Loucy (cell line): ENCODE measurements around the gene PFDN1.

Source experiments
- H2AFZ ChIP-seq: fragments of 200-600 bp; sonication (generic); 2 replicates; pipeline ENCODE4 v1.6.0; 2016; ENCODE audit warnings: antibody characterized with exemption, mild to moderate bottlenecking, low read length, moderate library complexity
- H3F3A ChIP-seq: fragments of 200-600 bp; 2 replicates; pipeline ENCODE4 v1.6.0; 2016; ENCODE audit warnings: antibody characterized with exemption, low read depth, mild to moderate bottlenecking
- H3K27me3 ChIP-seq: fragments of 200-600 bp; sonication (generic); 2 replicates; pipeline ENCODE4 v1.6.1; 2014; ENCODE audit warnings: low read length, mild to moderate bottlenecking; ENCODE audit not compliant: insufficient read depth, poor library complexity, severe bottlenecking
- H3K36me3 ChIP-seq: fragments of 200-600 bp; sonication (generic); 2 replicates; pipeline ENCODE4 v1.6.1; 2016; ENCODE audit warnings: low read length; ENCODE audit not compliant: insufficient read depth
- H3K4me1 ChIP-seq: fragments of 200-600 bp; sonication (generic); 2 replicates; pipeline ENCODE4 v1.5.1; 2014; ENCODE audit warnings: low read length, mild to moderate bottlenecking; ENCODE audit not compliant: insufficient read depth, poor library complexity, severe bottlenecking
- H3K4me2 ChIP-seq: fragments of 200-600 bp; sonication (generic); 2 replicates; pipeline ENCODE4 v1.6.0; 2014; ENCODE audit warnings: antibody characterized with exemption, low read length, low read depth, mild to moderate bottlenecking; ENCODE audit not compliant: poor library complexity, severe bottlenecking
- H3K4me3 ChIP-seq: fragments of 200-600 bp; sonication (generic); 2 replicates; pipeline ENCODE4 v1.5.1; 2014; ENCODE audit warnings: low read length, mild to moderate bottlenecking, mixed read lengths; ENCODE audit not compliant: poor library complexity, severe bottlenecking
- H3K79me2 ChIP-seq: fragments of 200-600 bp; sonication (generic); 2 replicates; pipeline ENCODE4 v1.6.1; 2014; ENCODE audit warnings: low read length; ENCODE audit not compliant: insufficient read depth
- H3K9ac ChIP-seq: fragments of 200-600 bp; sonication (generic); 2 replicates; pipeline ENCODE4 v1.6.0; 2014; ENCODE audit warnings: mild to moderate bottlenecking, low read depth, low read length, moderate library complexity; ENCODE audit not compliant: poor library complexity, severe bottlenecking
- H3K9me2 ChIP-seq: fragments of 200-600 bp; sonication (generic); replicated peaks from 2 replicates; pipeline ENCODE4 v1.6.1; 2016; ENCODE audit warnings: low read depth, low read length, mixed read lengths
- H3K9me3 ChIP-seq: fragments of 200-600 bp; sonication (generic); 2 replicates; pipeline ENCODE4 v1.6.1; 2014; ENCODE audit warnings: mild to moderate bottlenecking, antibody characterized with exemption, low read length, low read depth; ENCODE audit not compliant: insufficient read depth
- H4K20me1 ChIP-seq: fragments of 200-600 bp; sonication (generic); 2 replicates; pipeline ENCODE4 v1.6.0; 2014; ENCODE audit warnings: antibody characterized with exemption, low read length, mild to moderate bottlenecking; ENCODE audit not compliant: insufficient read depth, poor library complexity, severe bottlenecking
- EZH2phosphoT487 ChIP-seq: fragments of 200-600 bp; IDR thresholded peaks from 2 replicates; pipeline ENCODE4 v1.6.1; 2018; ENCODE audit warnings: antibody characterized with exemption, mild to moderate bottlenecking, moderate library complexity, borderline replicate concordance
- TF ChIP-seq, protein P1 (sequence below): fragments of 200-600 bp; sonication (generic); conservative IDR thresholded peaks from 2 replicates; pipeline ENCODE4 v1.5.1; 2014; ENCODE audit warnings: mild to moderate bottlenecking, antibody characterized with exemption, low read length

PFDN1 gene

GRCh38 chr5:140348104-140348503 lies 45.2 kb upstream of the PFDN1 start:
- Histone ChIP-seq H3K9me3 (no peaks in the 10 kb centered on the region), H3K4me2 (no peak overlapping the region), H4K20me1 (no peaks in the 10 kb centered on the region), H3K27me3 (peaks cover 11% of the 10 kb centered on the region), H3K4me3 (no peak overlapping the region), H3K79me2 (no peaks in the 10 kb centered on the region), H2AFZ (no peak overlapping the region), H3K4me1 (peaks cover 13% of the 10 kb centered on the region), H3F3A (no peaks in the 10 kb centered on the region), H3K36me3 (no peaks in the 10 kb centered on the region), H3K9me2 (no peaks in the 10 kb centered on the region), H3K9ac (no peak overlapping the region)
- TF ChIP-seq, protein P1, sequence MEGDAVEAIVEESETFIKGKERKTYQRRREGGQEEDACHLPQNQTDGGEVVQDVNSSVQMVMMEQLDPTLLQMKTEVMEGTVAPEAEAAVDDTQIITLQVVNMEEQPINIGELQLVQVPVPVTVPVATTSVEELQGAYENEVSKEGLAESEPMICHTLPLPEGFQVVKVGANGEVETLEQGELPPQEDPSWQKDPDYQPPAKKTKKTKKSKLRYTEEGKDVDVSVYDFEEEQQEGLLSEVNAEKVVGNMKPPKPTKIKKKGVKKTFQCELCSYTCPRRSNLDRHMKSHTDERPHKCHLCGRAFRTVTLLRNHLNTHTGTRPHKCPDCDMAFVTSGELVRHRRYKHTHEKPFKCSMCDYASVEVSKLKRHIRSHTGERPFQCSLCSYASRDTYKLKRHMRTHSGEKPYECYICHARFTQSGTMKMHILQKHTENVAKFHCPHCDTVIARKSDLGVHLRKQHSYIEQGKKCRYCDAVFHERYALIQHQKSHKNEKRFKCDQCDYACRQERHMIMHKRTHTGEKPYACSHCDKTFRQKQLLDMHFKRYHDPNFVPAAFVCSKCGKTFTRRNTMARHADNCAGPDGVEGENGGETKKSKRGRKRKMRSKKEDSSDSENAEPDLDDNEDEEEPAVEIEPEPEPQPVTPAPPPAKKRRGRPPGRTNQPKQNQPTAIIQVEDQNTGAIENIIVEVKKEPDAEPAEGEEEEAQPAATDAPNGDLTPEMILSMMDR: no peak
- no peak for TF ChIP-seq EZH2phosphoT487

DNA sequence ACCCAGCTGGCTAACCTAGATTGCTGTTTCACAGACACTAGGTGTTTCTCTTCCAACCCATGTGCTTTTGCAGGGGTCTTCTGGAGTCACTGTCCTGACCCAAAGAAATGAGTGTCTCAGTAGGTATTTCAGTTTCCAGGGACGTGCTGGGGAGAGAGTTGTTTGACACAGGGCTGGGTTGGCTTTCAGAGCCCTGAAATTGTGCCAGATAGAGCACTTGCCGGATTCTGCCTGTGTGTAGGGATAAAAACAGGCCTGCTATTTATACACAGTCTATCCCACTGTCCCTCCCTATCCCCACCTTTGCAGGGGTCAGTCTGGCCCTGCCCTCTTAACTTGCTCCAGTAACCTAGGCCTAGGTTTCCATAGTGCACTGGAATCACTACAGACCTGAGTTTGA lies 44.5 kb upstream of the PFDN1 start:
- H3K36me3 ChIP-seq: no peaks in the 10 kb centered on the region
- no peaks in the 10 kb centered on the region for H3F3A ChIP-seq
- H4K20me1 ChIP-seq: no peaks in the 10 kb centered on the region
- no peaks in the 10 kb centered on the region for H3K79me2 ChIP-seq
- H2AFZ ChIP-seq: peak overlapping the region; percentile 97; the same call in 1 of the 2 replicates
- no peaks in the 10 kb centered on the region for H3K9me3 ChIP-seq
- H3K9me2 ChIP-seq: no peaks in the 10 kb centered on the region
- peak overlapping the region; percentile 54 for H3K9ac ChIP-seq
- TF ChIP-seq EZH2phosphoT487: no peak
- TF ChIP-seq, protein P1: no peak
- peak overlapping the region; percentile 79 for H3K4me3 ChIP-seq
- H3K4me1 ChIP-seq: peaks cover 21% of the 10 kb centered on the region
- H3K4me2 ChIP-seq: peak overlapping the region; percentile 83
- peaks cover 11% of the 10 kb centered on the region for H3K27me3 ChIP-seq

- Histone ChIP-seq H3K4me1 (peaks cover 29% of the 10 kb centered on the region), H4K20me1 (no peaks in the 10 kb centered on the region), H3F3A (no peaks in the 10 kb centered on the region), H3K9me3 (no peaks in the 10 kb centered on the region), H3K36me3 (no peaks in the 10 kb centered on the region), H3K9ac (peak within 1 kb of the TSS; percentile 54), H3K79me2 (no peaks in the 10 kb centered on the region), H3K4me2 (peak within 1 kb of the TSS; percentile 83), H3K9me2 (no peaks in the 10 kb centered on the region), H3K4me3 (peak within 1 kb of the TSS; percentile 79), H2AFZ (peak within 1 kb of the TSS; percentile 97), H3K27me3 (peaks cover 11% of the 10 kb centered on the region)
- TF ChIP-seq EZH2phosphoT487: no peak
- TF ChIP-seq, protein P1: peak; percentile 51
These were observed 43.7 kb upstream of the PFDN1 start, which contains the start of gene HBEGF for GRCh38 chr5:140346348-140347221. Gene HBEGF, minus strand, starts transcription at chr5:140346603. Its CDS starts 275 bp downstream, at chr5:140346328.
